GM12878 (cell line): ENCODE measurements around the gene MUC5B. TPM values are rescaled to one million over a fixed set of nuclear protein-coding genes. Genes with fewer than 3 reads are reported as not detected.
"Not testable (repeated sequence)": the region's sequence is repeated elsewhere in the genome, so short reads cannot be mapped to it uniquely, and the experiment has no call there.

Source experiments
- ATAC-seq: fragments of 200-7000 bp; cut with Tn5 transposase; 3 replicates; pipeline ENCODE4 v1.9.1; 2020; ENCODE audit warnings: mild to moderate bottlenecking, moderate library complexity
- BruUV-seq: library from RNA; stranded (reverse); fragments of 400-500 nt; replicated peaks from 2 replicates; lab custom pipeline; 2021; lab: Mats Ljungman, UMichigan
- CTCF ChIA-PET: fragments of 300-600 bp; sonication (Branson Sonifier 250); formaldehyde crosslinking; extraction: SDS; loops from one replicate; lab custom pipeline; 2021; ENCODE audit warnings: inconsistent platforms; lab: Yijun Ruan, JAX
- POLR2A ChIA-PET: fragments of 350-600 bp; formaldehyde crosslinking; extraction: SDS; loops from one replicate; lab custom pipeline; 2021; ENCODE audit warnings: inconsistent platforms; lab: Charles Lee
- RAD21 ChIA-PET: fragments of 300-600 bp; sonication (Branson Sonifier 250); formaldehyde crosslinking; loops from one replicate; lab custom pipeline; 2023; ENCODE audit warnings: antibody characterized with exemption; ENCODE audit not compliant: unreplicated experiment; lab: Charles Lee
- SMC1A ChIA-PET: fragments of 300-600 bp; sonication (Branson Sonifier 250); formaldehyde crosslinking; loops from one replicate; lab custom pipeline; 2023; ENCODE audit not compliant: unreplicated experiment, uncharacterized antibody; lab: Charles Lee
- DNase-seq: peaks from one replicate; pipeline ENCODE4 v3.0.0-alpha.2; 2011; ENCODE audit warnings: low read depth, low spot score
- FAIRE-seq: peaks from 3 replicates; lab custom pipeline; 2011; peaks lifted over from hg19 to GRCh38; lab: Jason Lieb, UNC
- H2AFZ ChIP-seq: 2 replicates; pipeline ENCODE4 v1.6.0; 2011; ENCODE audit warnings: low read depth, low read length, control low read depth; ENCODE audit not compliant: control insufficient read depth
- H3K27ac ChIP-seq: 2 replicates; pipeline ENCODE4 v1.5.1; 2011; ENCODE audit warnings: control low read depth; ENCODE audit not compliant: control insufficient read depth, insufficient read depth
- H3K27me3 ChIP-seq, 2 experiments: replicated peaks in 1 of 2; 2 replicates each; pipeline versions ENCODE4 v1.6.0 to v1.6.1; 2011; ENCODE audit warnings: low read length in 1 of 2; ENCODE audit not compliant: control insufficient read depth in 2 of 2, insufficient read depth in 2 of 2
- H3K36me3 ChIP-seq, 2 experiments: 2 replicates each; pipeline ENCODE4 v1.5.1; 2011; ENCODE audit warnings: low read length in 1 of 2; ENCODE audit not compliant: control insufficient read depth in 2 of 2, insufficient read depth in 2 of 2
- H3K4me1 ChIP-seq: 2 replicates; pipeline ENCODE4 v1.6.1; 2011; ENCODE audit warnings: mild to moderate bottlenecking, low read length, moderate library complexity, mixed read lengths; ENCODE audit not compliant: control insufficient read depth, insufficient read depth
- H3K4me2 ChIP-seq: 2 replicates; pipeline ENCODE4 v1.6.0; 2011; ENCODE audit warnings: control low read depth; ENCODE audit not compliant: control insufficient read depth, insufficient read depth
- H3K4me3 ChIP-seq: fragments of 200-600 bp; sonication (generic); 2 replicates; pipeline ENCODE4 v1.5.1; 2016
- H3K79me2 ChIP-seq: 2 replicates; pipeline ENCODE4 v1.6.0; 2011; ENCODE audit warnings: low read length; ENCODE audit not compliant: control insufficient read depth, insufficient read depth
- H3K9ac ChIP-seq: 2 replicates; pipeline ENCODE4 v1.8.0; 2011; ENCODE audit warnings: low read length, control low read depth, mixed read lengths; ENCODE audit not compliant: control insufficient read depth, insufficient read depth
- H3K9me3 ChIP-seq: replicated peaks from 3 replicates; pipeline ENCODE4 v1.5.1; 2011; ENCODE audit warnings: mild to moderate bottlenecking, low read length; ENCODE audit not compliant: control insufficient read depth, insufficient read depth
- H4K20me1 ChIP-seq: 2 replicates; pipeline ENCODE4 v1.6.0; 2011; ENCODE audit not compliant: control insufficient read depth, insufficient read depth
- ATF3 ChIP-seq: IDR thresholded peaks from 2 replicates; pipeline ENCODE4 v1.6.1; 2011; ENCODE audit warnings: low read depth, mild to moderate bottlenecking, low read length, moderate library complexity, borderline replicate concordance; ENCODE audit errors: extremely low read depth
- ETV6 ChIP-seq, 2 experiments: fragments of 450-650 bp in 1 of 2; IDR thresholded peaks in 1 of 2; conservative IDR thresholded peaks in 1 of 2; 2 replicates each; pipeline ENCODE4 v1.6.1; 2014; ENCODE audit warnings: antibody characterized with exemption in 1 of 2, borderline replicate concordance in 1 of 2, low read depth in 1 of 2, mild to moderate bottlenecking in 1 of 2, moderate library complexity in 1 of 2
- FOXK2 ChIP-seq: fragments of 450-650 bp; IDR thresholded peaks from 2 replicates; pipeline ENCODE4 v1.6.1; 2017; ENCODE audit warnings: mild to moderate bottlenecking, moderate library complexity
- NFXL1 ChIP-seq: fragments of 450-650 bp; IDR thresholded peaks from 2 replicates; pipeline ENCODE4 v1.6.1; 2017; ENCODE audit warnings: antibody characterized with exemption, mild to moderate bottlenecking, borderline replicate concordance
- PML ChIP-seq: IDR thresholded peaks from 2 replicates; pipeline ENCODE4 v1.6.1; 2012; ENCODE audit warnings: low read length, inconsistent platforms
- ZNF687 ChIP-seq: fragments of 450-650 bp; IDR thresholded peaks from 2 replicates; pipeline ENCODE4 v1.6.1; 2017; ENCODE audit warnings: mild to moderate bottlenecking, moderate library complexity
- WGBS: methylation state at CpG from one replicate; pipeline ENCODE4 v1.1.6; 2016; ENCODE audit warnings: low lambda C conversion rate; ENCODE audit not compliant: insufficient replicate concordance, insufficient coverage; ENCODE audit errors: missing lambda C conversion rate; 5-methylcytosine and 5-hydroxymethylcytosine counted together
- in situ Hi-C: fragments of 300-500 bp; cut with MboI; formaldehyde crosslinking; loops from 9 replicates; pipeline ENCODE4 v1.14.3; 2018; ENCODE audit warnings: mixed read lengths
- intact Hi-C: fragments of 100-400 bp; cut with micrococcal nuclease; formaldehyde crosslinking; loops from one replicate; pipeline ENCODE4 v1.14.2; 2022; ENCODE audit not compliant: unreplicated experiment
- polyA plus RNA-seq, 11 experiments: library from polyadenylated mRNA; depleted of rRNA in 4 of 11; unstranded in 6 of 11; stranded (reverse) in 5 of 11; fragments of >200 nt; fragmentation: Nextera tagmentation in 4 of 11; fragmentation: Illumina TruSeq in 1 of 11; extraction: Ambion mirVana in 4 of 11; extraction: Trizol in 1 of 11; gene quantifications; 1 replicate in 1 of 11; 2 replicates in 10 of 11; pipeline versions ENCODE4 v1.2.1 to v1.2.3, GENCODE V29; 2011 to 2016; ENCODE audit warnings: inconsistent platforms in 2 of 11, missing spikeins in 2 of 11, low read depth in 1 of 11
- total RNA-seq, 4 experiments: library from RNA; depleted of rRNA in 3 of 4; stranded (reverse); fragments of >200 nt in 3 of 4; fragmentation: Illumina TruSeq in 1 of 4; extraction: Trizol in 1 of 4; gene quantifications; 2 replicates each; pipeline versions ENCODE4 v1.2.1 to v1.2.3, GENCODE V29; 2013 to 2021

MUC5B gene
- total and polyA plus RNA-seq, 10 of the 15 experiments (the other 5 are each of a cell fraction or from before 2014, with no cell fraction given) = 1.5 TPM; not detected in 9

GRCh38 chr11:1181853-1182535, 40.9 kb upstream of the MUC5B start:
- Histone ChIP-seq H3K27ac (no peak overlapping the region), H3K79me2 (no peaks in the 10 kb centered on the region), H3K9ac (no peak overlapping the region), H3K4me3 (no peak overlapping the region)
- RAD21 ChIA-PET = no interaction called here
- POLR2A ChIA-PET = no interaction called here
- intact Hi-C loops = no loop called here
- no peak for DNase-seq
- no peak for TF ChIP-seq FOXK2
- TF ChIP-seq PML = no peak
- TF ChIP-seq NFXL1 = no peak
- no peak for TF ChIP-seq ZNF687
- TF ChIP-seq ETV6 (conservative IDR thresholded peaks at IDR 0.05 in 1 of 2, IDR thresholded peaks at IDR 0.05 in 1 of 2; ENCODE audit: borderline replicate concordance in 1 of 2, low read depth in 1 of 2) = no peak
- no peak for TF ChIP-seq ATF3
- TF ChIP-seq, all 136 proteins: peak for 0
- BruUV-seq = no TSS peak
- no peak overlapping the region for H3K4me2 ChIP-seq
- ChIA-PET CTCF (no interaction called here), SMC1A (no interaction called here)
- no peaks in the 10 kb centered on the region for H4K20me1 ChIP-seq
- ATAC-seq (no peak), FAIRE-seq (no peak)
- no peaks in the 10 kb centered on the region for H3K27me3 ChIP-seq
- H3K4me1 ChIP-seq = no peaks in the 10 kb centered on the region
- H3K36me3 ChIP-seq = no peaks in the 10 kb centered on the region
- 68% methylated on average over 41 of the region's 41 CpGs for WGBS
- no peaks in the 10 kb centered on the region; the same call in 2 of the 3 replicates for H3K9me3 ChIP-seq
- in situ Hi-C loops = no loop called here
- H2AFZ ChIP-seq = no peak overlapping the region

GRCh38 chr11:1184139-1184538, 38.7 kb upstream of the MUC5B start:
- H3K9ac ChIP-seq, H3K4me2 ChIP-seq, RAD21 ChIA-PET, intact Hi-C loops, H3K9me3 ChIP-seq, H3K36me3 ChIP-seq, H4K20me1 ChIP-seq, H3K4me3 ChIP-seq, H3K79me2 ChIP-seq, H3K27me3 ChIP-seq, in situ Hi-C loops, DNase-seq, H3K27ac ChIP-seq, CTCF ChIA-PET, POLR2A ChIA-PET, BruUV-seq, H2AFZ ChIP-seq, ATAC-seq, H3K4me1 ChIP-seq, FAIRE-seq, SMC1A ChIA-PET: not testable (repeated sequence)
- 71% methylated on average over 18 of the region's 22 CpGs for WGBS
